Neuronal stem cell (in vitro differentiated cells): ENCODE data around the gene GBGT1.
A peak's percentile ranks its signal among the peaks of the same experiment; 100 is the strongest.
"Not testable (repeated sequence)": the region's sequence is repeated elsewhere in the genome, so short reads cannot be mapped to it uniquely, and the experiment has no call there.

Experiments
- DNase-seq: peaks from one replicate; pipeline ENCODE4 v3.0.0-alpha.2; 2013; ENCODE audit warnings: low spot score
- H2AFZ ChIP-seq: one replicate; pipeline ENCODE4 v1.6.1; 2013; ENCODE audit warnings: mild to moderate bottlenecking, low read length, inconsistent platforms
- H2AK5ac ChIP-seq: 2 replicates; pipeline ENCODE4 v1.6.1; 2013; ENCODE audit warnings: low read depth, mild to moderate bottlenecking, inconsistent platforms, low read length, moderate library complexity, mixed read lengths
- H2BK120ac ChIP-seq: 2 replicates; pipeline ENCODE4 v1.6.1; 2013; ENCODE audit warnings: low read depth, mild to moderate bottlenecking, inconsistent platforms, low read length, moderate library complexity, mixed read lengths
- H2BK12ac ChIP-seq: one replicate; pipeline ENCODE4 v1.6.1; 2013; ENCODE audit warnings: low read length, inconsistent platforms
- H2BK15ac ChIP-seq: 2 replicates; pipeline ENCODE4 v1.6.1; 2013; ENCODE audit warnings: mild to moderate bottlenecking, low read length, inconsistent platforms, mixed read lengths
- H2BK5ac ChIP-seq: one replicate; pipeline ENCODE4 v1.6.1; 2013; ENCODE audit warnings: inconsistent platforms, mild to moderate bottlenecking, low read length, moderate library complexity
- H3K14ac ChIP-seq: one replicate; pipeline ENCODE4 v1.6.1; 2013; ENCODE audit warnings: low read length, inconsistent platforms
- H3K18ac ChIP-seq: 2 replicates; pipeline ENCODE4 v1.6.1; 2013; ENCODE audit warnings: low read length, inconsistent platforms
- H3K23ac ChIP-seq: 2 replicates; pipeline ENCODE4 v1.6.1; 2013; ENCODE audit warnings: low read depth, mild to moderate bottlenecking, mixed read lengths, low read length, inconsistent platforms; ENCODE audit not compliant: poor library complexity
- H3K27ac ChIP-seq: replicated peaks from 3 replicates; pipeline ENCODE4 v1.5.1; 2013; ENCODE audit warnings: low read length, inconsistent platforms
- H3K27me3 ChIP-seq, 3 experiments: 2 replicates each; pipeline ENCODE4 v1.6.1; 2013; ENCODE audit warnings: low read length in 3 of 3, mild to moderate bottlenecking in 2 of 3, inconsistent platforms in 1 of 3, low read depth in 1 of 3, mixed read lengths in 1 of 3, moderate library complexity in 1 of 3; ENCODE audit not compliant: control insufficient read depth in 3 of 3, insufficient read depth in 3 of 3
- H3K36me3 ChIP-seq, 2 donors: replicated peaks in 1 of 2; 2 replicates each; pipeline ENCODE4 v1.6.1; 2013; ENCODE audit warnings: low read length in 2 of 2; ENCODE audit not compliant: control insufficient read depth in 2 of 2, insufficient read depth in 2 of 2
- H3K4ac ChIP-seq: 2 replicates; pipeline ENCODE4 v1.6.1; 2013; ENCODE audit warnings: inconsistent platforms, mild to moderate bottlenecking, low read length, moderate library complexity
- H3K4me1 ChIP-seq, 2 donors: 1 replicate in 1 of 2; 2 replicates in 1 of 2; pipeline ENCODE4 v1.6.1; 2013; ENCODE audit warnings: low read length in 2 of 2, low read depth in 1 of 2; ENCODE audit not compliant: control insufficient read depth in 2 of 2, insufficient read depth in 1 of 2
- H3K4me2 ChIP-seq: one replicate; pipeline ENCODE4 v1.6.1; 2013; ENCODE audit warnings: mild to moderate bottlenecking, low read length, inconsistent platforms; ENCODE audit not compliant: insufficient read depth, poor library complexity, severe bottlenecking
- H3K4me3 ChIP-seq, 2 donors: 2 replicates each; pipeline ENCODE4 v1.5.1; 2013; ENCODE audit warnings: low read length in 2 of 2, mild to moderate bottlenecking in 2 of 2, inconsistent platforms in 1 of 2, moderate library complexity in 1 of 2
- H3K79me1 ChIP-seq: one replicate; pipeline ENCODE4 v1.6.1; 2013; ENCODE audit warnings: low read depth, mild to moderate bottlenecking, inconsistent platforms, low read length, moderate library complexity
- H3K9ac ChIP-seq: one replicate; pipeline ENCODE4 v1.6.1; 2013; ENCODE audit warnings: mild to moderate bottlenecking, low read depth, low read length, inconsistent platforms; ENCODE audit not compliant: poor library complexity
- H3K9me3 ChIP-seq, 2 donors: replicated peaks in 1 of 2; 2 replicates each; pipeline versions ENCODE3 to v1.6.1; 2013; ENCODE audit warnings: low read length in 2 of 2, mild to moderate bottlenecking in 2 of 2, inconsistent platforms in 1 of 2, low read depth in 1 of 2, mixed read lengths in 1 of 2, moderate library complexity in 1 of 2; ENCODE audit not compliant: control insufficient read depth in 2 of 2, insufficient read depth in 1 of 2
- H4K8ac ChIP-seq: one replicate; pipeline ENCODE4 v1.6.1; 2013; ENCODE audit warnings: low read depth, mild to moderate bottlenecking, inconsistent platforms, low read length, moderate library complexity
- H4K91ac ChIP-seq: one replicate; pipeline ENCODE4 v1.6.1; 2013; ENCODE audit warnings: low read length, low read depth, mild to moderate bottlenecking, inconsistent platforms; ENCODE audit not compliant: poor library complexity
- WGBS, 2 donors: extraction: QIAGEN DNeasy Blood & Tissue Kit; methylation state at CpG; one replicate each; pipeline ENCODE4 v1.1.7; 2013; ENCODE audit warnings: missing lambda C conversion rate in 2 of 2, mixed read lengths in 1 of 2; ENCODE audit not compliant: insufficient read length in 2 of 2, insufficient replicate concordance in 1 of 2; ENCODE audit errors: extremely low coverage in 2 of 2; 5-methylcytosine and 5-hydroxymethylcytosine counted together

The GBGT1 gene

DNA sequence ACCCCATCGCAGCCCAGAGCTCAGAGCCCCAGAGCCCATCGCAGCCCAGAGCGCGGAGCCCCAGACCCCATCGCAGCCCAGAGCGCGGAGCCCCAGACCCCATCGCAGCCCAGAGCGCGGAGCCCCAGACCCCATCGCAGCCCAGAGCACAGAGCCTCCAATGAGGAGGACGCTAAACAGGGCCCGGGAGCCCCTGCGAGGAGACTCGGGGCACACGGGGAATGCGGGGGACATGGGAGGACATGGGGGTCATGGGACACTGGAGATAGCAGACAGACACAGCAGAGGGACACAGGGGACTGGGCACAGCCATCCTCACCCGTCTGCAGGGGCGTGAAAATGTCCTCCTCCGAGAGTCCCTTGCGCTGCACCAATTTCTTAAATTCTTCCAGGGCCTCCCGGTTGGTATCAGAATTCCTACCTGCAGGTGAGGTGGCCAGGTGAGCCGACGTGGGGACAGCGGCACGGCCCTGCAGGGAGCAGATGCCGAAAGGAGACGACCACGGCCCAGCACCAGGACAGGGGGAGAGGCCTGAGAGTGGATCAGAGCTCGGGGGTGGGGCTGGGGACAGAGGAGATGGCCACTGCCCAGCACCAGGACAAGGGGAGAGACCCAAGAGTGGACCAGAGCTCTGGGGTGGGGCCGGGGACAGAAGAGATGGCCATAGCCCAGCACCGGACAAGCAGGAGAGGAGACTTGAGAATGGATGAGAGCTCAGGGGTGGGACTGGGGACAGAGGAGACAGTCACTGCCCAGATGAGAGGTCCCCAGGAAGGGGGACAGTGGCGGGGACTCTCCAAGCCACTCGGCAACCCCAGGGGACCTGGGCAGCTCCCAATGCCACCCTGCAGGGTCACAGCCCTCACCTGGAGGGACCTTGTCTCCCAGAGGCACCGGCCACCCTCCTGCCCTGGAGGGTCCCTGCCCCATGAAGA is 42.5 kb upstream of the GBGT1 start:
- no peak overlapping the region for H4K8ac ChIP-seq
- no peak overlapping the region for H3K4ac ChIP-seq
- H3K9ac ChIP-seq = no peak overlapping the region
- no peak overlapping the region for H2BK12ac ChIP-seq
- H2AFZ ChIP-seq = no peak overlapping the region
- H3K9me3 ChIP-seq = peaks cover 0 to 8% of the 10 kb centered on the region in 2 donors
- H2BK15ac ChIP-seq = peak overlapping the region; percentile 45
- no peak overlapping the region for H3K4me2 ChIP-seq
- no peak overlapping the region for H3K23ac ChIP-seq
- no peak overlapping the region for H4K91ac ChIP-seq
- no peaks in the 10 kb centered on the region for H3K36me3 ChIP-seq
- H3K4me1 ChIP-seq = no peaks in the 10 kb centered on the region
- no CpG with 5 or more reads among the region's 35 CpGs for WGBS, 2 donors
- no peak overlapping the region for H3K14ac ChIP-seq
- H3K27ac ChIP-seq = no peak overlapping the region
- DNase-seq = no peak
- peak overlapping the region; percentile 27 for H3K18ac ChIP-seq
- no peak overlapping the region for H2BK5ac ChIP-seq
- H2BK120ac ChIP-seq = no peak overlapping the region
- H3K27me3 ChIP-seq = peaks cover 0 to 56% (median 13%) of the 10 kb centered on the region in 3 experiments
- H2AK5ac ChIP-seq = no peak overlapping the region
- no peak overlapping the region for H3K4me3 ChIP-seq
- H3K79me1 ChIP-seq = peaks cover 4% of the 10 kb centered on the region

DNA sequence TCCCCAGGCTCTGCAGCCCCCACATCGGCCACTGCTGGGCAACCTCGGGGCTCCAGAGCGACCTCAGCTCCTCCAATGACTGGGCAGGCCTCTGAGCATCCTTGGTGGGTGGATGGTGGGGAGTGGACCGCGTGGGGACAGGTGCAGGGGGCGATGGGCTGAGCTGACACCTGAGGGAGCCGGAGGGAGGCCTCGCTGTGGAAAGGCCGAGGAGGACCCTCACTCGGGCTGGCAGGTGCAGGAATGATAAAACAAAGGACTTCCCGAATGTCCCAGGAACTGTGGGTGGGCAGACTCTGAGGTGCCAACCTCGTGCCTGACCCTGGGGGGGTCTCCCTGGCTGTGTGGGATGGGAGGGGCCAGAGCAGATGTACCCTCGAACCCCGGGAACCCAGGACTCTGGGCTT is 41.8 kb upstream of the GBGT1 start:
- H2AFZ ChIP-seq, H4K91ac ChIP-seq, H3K4me3 ChIP-seq, H4K8ac ChIP-seq, H3K23ac ChIP-seq, H2BK12ac ChIP-seq, H3K9ac ChIP-seq, H2BK15ac ChIP-seq, H3K9me3 ChIP-seq, H3K79me1 ChIP-seq, H2BK120ac ChIP-seq, H2AK5ac ChIP-seq, DNase-seq, H3K14ac ChIP-seq, H3K4me1 ChIP-seq, H3K18ac ChIP-seq, H2BK5ac ChIP-seq, H3K27ac ChIP-seq, H3K36me3 ChIP-seq, H3K4ac ChIP-seq, H3K4me2 ChIP-seq: not testable (repeated sequence)
- peaks cover 0 to 56% (median 10%) of the 10 kb centered on the region in 3 experiments for H3K27me3 ChIP-seq
- WGBS, 2 donors = no CpG with 5 or more reads among the region's 14 CpGs

DNA sequence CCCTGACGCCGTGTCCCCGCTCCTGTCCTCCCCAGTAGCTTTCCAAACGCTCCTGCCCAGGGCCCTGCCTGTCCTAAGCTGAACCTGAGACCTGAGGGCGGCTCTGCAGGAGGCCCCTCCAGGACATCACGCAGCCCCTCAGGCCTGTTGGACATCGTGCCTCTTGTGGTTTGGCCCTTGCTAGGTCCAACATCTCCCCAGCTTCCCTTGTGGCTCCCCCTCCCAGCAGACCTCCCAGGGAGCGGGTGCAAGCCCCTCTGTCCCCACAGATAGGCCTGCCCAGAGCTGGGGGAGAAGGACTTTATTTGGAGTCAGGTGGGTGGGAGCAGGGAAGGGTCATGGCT is 41.3 kb upstream of the GBGT1 start:
- H3K23ac ChIP-seq = no peak overlapping the region
- no peak overlapping the region for H2BK120ac ChIP-seq
- H4K8ac ChIP-seq = no peak overlapping the region
- peaks cover 4% of the 10 kb centered on the region for H3K79me1 ChIP-seq
- no peak overlapping the region for H2BK15ac ChIP-seq
- H3K18ac ChIP-seq = peak overlapping the region; percentile 28
- H3K9me3 ChIP-seq = peaks cover 0 to 3% of the 10 kb centered on the region in 2 donors
- no peak overlapping the region for H3K9ac ChIP-seq
- no CpG with 5 or more reads among the region's 8 CpGs for WGBS, 2 donors
- no peak overlapping the region for H2BK5ac ChIP-seq
- no peaks in the 10 kb centered on the region for H3K4me1 ChIP-seq
- H3K27me3 ChIP-seq = peaks cover 0 to 53% (median 8%) of the 10 kb centered on the region in 3 experiments
- H3K14ac ChIP-seq = no peak overlapping the region
- H3K4ac ChIP-seq = no peak overlapping the region
- no peak for DNase-seq
- no peak overlapping the region for H3K4me2 ChIP-seq
- H3K36me3 ChIP-seq = no peaks in the 10 kb centered on the region
- no peak overlapping the region for H4K91ac ChIP-seq
- H3K4me3 ChIP-seq = no peak overlapping the region
- no peak overlapping the region for H3K27ac ChIP-seq
- H2AK5ac ChIP-seq = no peak overlapping the region
- no peak overlapping the region for H2BK12ac ChIP-seq
- H2AFZ ChIP-seq = no peak overlapping the region

DNA sequence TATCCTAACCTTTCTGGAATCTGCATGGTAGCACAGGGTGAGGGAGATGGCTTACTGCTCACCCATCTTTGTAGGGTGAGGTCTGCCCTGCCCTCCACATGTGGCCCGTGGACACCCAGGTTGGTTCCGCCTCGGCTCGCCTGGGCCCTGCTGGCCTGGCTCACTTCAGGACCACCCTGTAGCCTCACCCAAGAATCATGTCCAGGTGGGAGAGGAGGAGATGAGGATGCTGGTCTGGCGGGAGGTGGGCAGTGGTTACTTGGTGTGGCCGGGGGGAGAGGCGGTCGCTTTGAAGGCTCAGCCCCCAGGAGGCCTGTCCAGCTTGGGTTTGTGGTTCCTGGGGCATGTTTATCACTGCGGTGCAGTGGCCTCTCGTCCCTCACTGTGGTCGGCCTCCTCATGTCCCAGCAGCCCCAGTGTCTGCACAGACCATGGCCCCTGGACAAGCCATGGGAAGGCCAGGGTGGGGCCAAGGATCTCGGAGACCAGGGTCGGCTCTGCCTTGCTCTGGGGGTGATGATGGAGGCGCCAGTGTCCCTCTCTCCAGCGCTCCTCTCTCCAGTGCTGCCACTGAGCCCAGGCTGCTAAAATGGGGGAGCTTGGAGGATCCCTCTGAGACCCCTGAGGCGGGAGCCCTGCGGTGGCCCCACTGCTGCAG is 40.8 kb upstream of the GBGT1 start:
- peak overlapping the region; percentile 17 for H4K8ac ChIP-seq
- H2AFZ ChIP-seq = no peak overlapping the region
- no peak overlapping the region for H3K4ac ChIP-seq
- no peak overlapping the region for H4K91ac ChIP-seq
- peak overlapping the region; percentile 28 for H3K18ac ChIP-seq
- H3K9ac ChIP-seq = no peak overlapping the region
- H3K79me1 ChIP-seq = peaks cover 4% of the 10 kb centered on the region
- no peak overlapping the region for H3K4me3 ChIP-seq
- no peak overlapping the region for H2BK5ac ChIP-seq
- H3K27ac ChIP-seq = no peak overlapping the region
- H3K27me3 ChIP-seq = peaks cover 0 to 52% (median 8%) of the 10 kb centered on the region in 3 experiments
- no peak overlapping the region for H2BK120ac ChIP-seq
- no CpG with 5 or more reads among the region's 17 CpGs for WGBS, 2 donors
- H2BK15ac ChIP-seq = no peak overlapping the region
- H3K23ac ChIP-seq = no peak overlapping the region
- DNase-seq = no peak
- H3K36me3 ChIP-seq = no peaks in the 10 kb centered on the region
- peak overlapping the region; percentile 56 for H2AK5ac ChIP-seq
- no peaks in the 10 kb centered on the region for H3K4me1 ChIP-seq
- H3K14ac ChIP-seq = no peak overlapping the region
- H2BK12ac ChIP-seq = no peak overlapping the region
- H3K4me2 ChIP-seq = no peak overlapping the region
- peaks cover 0 to 3% of the 10 kb centered on the region in 2 donors for H3K9me3 ChIP-seq
